RPMI7951 (cell line): ENCODE data around the gene TIRAP. TPM values are rescaled to one million over a fixed set of nuclear protein-coding genes. Genes with fewer than 3 reads are reported as not detected.
A peak's percentile ranks its signal among the peaks of the same experiment; 100 is the strongest.

Source experiments
- DNase-seq: peaks from one replicate; pipeline ENCODE4 v3.0.0-alpha.2; 2012; ENCODE audit warnings: low read depth
- total RNA-seq: library from RNA; depleted of rRNA; stranded (reverse); fragments of >200 nt; shearing (Covaris generic); gene quantifications from 2 replicates; pipeline ENCODE4 v1.2.3, GENCODE V29; 2014; rRNA removed

The TIRAP gene
- total RNA-seq, 1 experiment from 2014 or later, result 4.8 TPM

GRCh38 chr11:126341760-126342161 lies 58.9 kb downstream of the TIRAP start:
- peak; percentile 99 for DNase-seq

GRCh38 chr11:126343051-126343450 lies 60.2 kb downstream of the TIRAP start:
- no peak for DNase-seq

Other genes with a start within 250 kb of the TIRAP start
- 14.8 and 17.8 TPM in 2 replicates for gene CDON, start 220.2 kb upstream of the TIRAP start, total RNA-seq
- 16.1 and 18.8 TPM in 2 replicates for gene RPUSD4, start 71.4 kb upstream of the TIRAP start, total RNA-seq
- 33.6 and 36.3 TPM in 2 replicates for gene FAM118B, start 71.3 kb upstream of the TIRAP start, total RNA-seq
- 130 and 143 TPM in 2 replicates for gene SRPRA, start 14.2 kb upstream of the TIRAP start, total RNA-seq
- 17.3 and 18.6 TPM in 2 replicates for gene FOXRED1, start 13.9 kb upstream of the TIRAP start, total RNA-seq
- gene DCPS, start 21.0 kb downstream of the TIRAP start, total RNA-seq, result 41.7 and 50.0 TPM in 2 replicates
- gene ST3GAL4, start 72.6 kb downstream of the TIRAP start, total RNA-seq, result 99.7 and 108 TPM in 2 replicates